AG04450 (cell line): ENCODE measurements around the gene C2orf92. TPM values are rescaled to one million over a fixed set of nuclear protein-coding genes. Genes with fewer than 3 reads are reported as not detected.

Experiments
- CTCF ChIA-PET: fragments of 300-600, 350-600 bp; formaldehyde crosslinking; extraction: SDS; loops from one replicate; lab custom pipeline; 2022; ENCODE audit warnings: antibody characterized with exemption, inconsistent platforms; lab: Charles Lee
- POLR2A ChIA-PET: fragments of 350-600 bp; formaldehyde crosslinking; extraction: SDS; loops from one replicate; lab custom pipeline; 2021; ENCODE audit warnings: antibody characterized with exemption, inconsistent platforms; lab: Yijun Ruan, JAX
- DNase-seq: peaks from one replicate; pipeline ENCODE4 v3.0.0-alpha.2; 2011; ENCODE audit warnings: low read depth, low spot score
- H3K27ac ChIP-seq: one replicate; pipeline ENCODE4 v1.5.1; 2012; ENCODE audit warnings: low read depth, low read length, control low read depth
- H3K27me3 ChIP-seq: one replicate; pipeline ENCODE4 v1.6.0; 2012; ENCODE audit warnings: low read length; ENCODE audit not compliant: control insufficient read depth, insufficient read depth
- H3K4me3 ChIP-seq: 2 replicates; pipeline ENCODE4 v1.5.1; 2011; ENCODE audit warnings: mild to moderate bottlenecking, low read depth, low read length, control low read depth
- H3K9me3 ChIP-seq: 2 replicates; pipeline ENCODE4 v1.5.1; 2012; ENCODE audit warnings: low read length; ENCODE audit not compliant: control insufficient read depth, insufficient read depth
- CTCF ChIP-seq: IDR thresholded peaks from 2 replicates; pipeline ENCODE4 v1.5.1; 2011; ENCODE audit warnings: low read depth, low read length, control low read depth, inconsistent platforms
- polyA plus RNA-seq: library from polyadenylated mRNA; depleted of rRNA; stranded (reverse); fragments of >200 nt; gene quantifications from 2 replicates; pipeline ENCODE4 v1.2.3, GENCODE V29; 2011

The C2orf92 gene
- polyA plus RNA-seq, 1 experiment: 1.5 TPM

- POLR2A ChIA-PET: interaction anchor here (1.2 to 1.8 kb wide), 4 partner anchors 10 to 73 kb away, joined by 3 to 33 read pairs (median 4); partner anchors contain the start of gene COX5B
- CTCF ChIA-PET: interaction anchor here (0.6 to 1.8 kb wide), 6 partner anchors 9 to 84 kb away, joined by 3 to 8 read pairs (median 4); no protein-coding TSS in a partner anchor
- Histone ChIP-seq H3K4me3 (peak overlapping the region; percentile 79), H3K9me3 (no peaks in the 10 kb centered on the region), H3K27ac (peak overlapping the region; percentile 89), H3K27me3 (no peaks in the 10 kb centered on the region)
- DNase-seq: peak; percentile 43
- no peak for TF ChIP-seq CTCF
Measured at GRCh38 chr2:97662895-97663625, 6.5 kb upstream of the C2orf92 start.

- Histone ChIP-seq H3K27ac (peak overlapping the region; percentile 89), H3K9me3 (no peaks in the 10 kb centered on the region), H3K4me3 (peak overlapping the region; percentile 79), H3K27me3 (no peaks in the 10 kb centered on the region)
- TF ChIP-seq CTCF: no peak
- DNase-seq: no peak
- CTCF ChIA-PET: interaction anchor here (0.8 to 3.1 kb wide), 9 partner anchors 10 to 606 kb away, joined by 3 to 32 read pairs (median 9); partner anchors contain the start of genes ANKRD36B and COX5B
- POLR2A ChIA-PET: interaction anchor here (0.9 to 1.8 kb wide), 4 partner anchors 14 to 73 kb away, joined by 3 to 33 read pairs (median 8); partner anchors contain the start of gene COX5B
Measured at GRCh38 chr2:97663626-97663961, 5.9 kb upstream of the C2orf92 start.

- H3K27me3 ChIP-seq: no peaks in the 10 kb centered on the region
- peak; percentile 95 for DNase-seq
- ChIA-PET POLR2A (interaction anchor here (0.6 to 1.8 kb wide), 5 partner anchors 14 to 74 kb away, joined by 3 to 12 read pairs (median 4); partner anchors contain the start of gene COX5B), CTCF (interaction anchor here (0.8 to 3.1 kb wide), 10 partner anchors 9 to 605 kb away, joined by 3 to 32 read pairs (median 8); partner anchors contain the start of genes ANKRD36B and COX5B)
- H3K9me3 ChIP-seq: no peaks in the 10 kb centered on the region
- peak; percentile 68 for TF ChIP-seq CTCF
- peak within 1 kb of the TSS; percentile 94 for H3K27ac ChIP-seq
- H3K4me3 ChIP-seq: peak within 1 kb of the TSS; percentile 79
Measured at GRCh38 chr2:97663962-97664635, 5.4 kb upstream of the C2orf92 start, which contains the start of gene ACTR1B. Gene ACTR1B, minus strand, starts transcription at chr2:97664044. Its CDS starts 154 bp downstream, at chr2:97663890.

GRCh38 chr2:97664636-97664970 is 4.9 kb upstream of the C2orf92 start:
- POLR2A ChIA-PET: interaction anchor here (0.6 to 1.8 kb wide), 4 partner anchors 15 to 45 kb away, joined by 3 to 12 read pairs (median 4); partner anchors contain the start of gene COX5B
- Histone ChIP-seq H3K27me3 (no peaks in the 10 kb centered on the region), H3K9me3 (no peaks in the 10 kb centered on the region), H3K27ac (peak overlapping the region; percentile 94), H3K4me3 (peak overlapping the region; percentile 79)
- CTCF ChIA-PET: interaction anchor here (1.3 to 3.1 kb wide), 9 partner anchors 9 to 605 kb away, joined by 3 to 32 read pairs (median 9); partner anchors contain the start of genes ANKRD36B and COX5B
- no peak for TF ChIP-seq CTCF
- DNase-seq: no peak
